Measurements from ENCODE around the gene TMEM145. TPM values are rescaled to one million over a fixed set of nuclear protein-coding genes. Genes with fewer than 3 reads are reported as not detected.
A peak's percentile ranks its signal among the peaks of the same experiment; 100 is the strongest.

Gene TMEM145
- total RNA-seq, 1 donor from 2014 or later: 0.26 TPM

GRCh38 chr19:42269478-42270345 is 43.4 kb upstream of the TMEM145 start:
- H3K4me3 ChIP-seq (ENCODE audit: low read depth, low read length): peak overlapping the region; percentile 52
- H3K27me3 ChIP-seq (ENCODE audit: control insufficient read depth, insufficient read depth, low read length): no peaks in the 10 kb centered on the region
- peaks cover 16% of the 10 kb centered on the region for H3K36me3 ChIP-seq (ENCODE audit: control insufficient read depth, insufficient read depth, low read length)
- FAIRE-seq (no peak), DNase-seq (ENCODE audit: low read depth) (no peak)
- TF ChIP-seq CTCF (IDR thresholded peaks at IDR 0.05; ENCODE audit: insufficient read depth, low read length, severe bottlenecking): no peak

GRCh38 chr19:42270346-42271044 is 42.6 kb upstream of the TMEM145 start:
- TF ChIP-seq CTCF (IDR thresholded peaks at IDR 0.05; ENCODE audit: insufficient read depth, low read length, severe bottlenecking): no peak
- peak; percentile 97 for FAIRE-seq
- H3K4me3 ChIP-seq (ENCODE audit: low read depth, low read length): peak overlapping the region; percentile 52
- H3K27me3 ChIP-seq (ENCODE audit: control insufficient read depth, insufficient read depth, low read length): no peaks in the 10 kb centered on the region
- H3K36me3 ChIP-seq (ENCODE audit: control insufficient read depth, insufficient read depth, low read length): peaks cover 17% of the 10 kb centered on the region
- peak; percentile 92 for DNase-seq (ENCODE audit: low read depth)

GRCh38 chr19:42271045-42271419 is 42.1 kb upstream of the TMEM145 start:
- no peak for DNase-seq (ENCODE audit: low read depth)
- no peak for FAIRE-seq
- H3K4me3 ChIP-seq (ENCODE audit: low read depth, low read length): peak overlapping the region; percentile 52
- H3K36me3 ChIP-seq (ENCODE audit: control insufficient read depth, insufficient read depth, low read length): peaks cover 17% of the 10 kb centered on the region
- TF ChIP-seq CTCF (IDR thresholded peaks at IDR 0.05; ENCODE audit: insufficient read depth, low read length, severe bottlenecking): no peak
- no peaks in the 10 kb centered on the region for H3K27me3 ChIP-seq (ENCODE audit: control insufficient read depth, insufficient read depth, low read length)

GRCh38 chr19:42271861-42272534 is 41.1 kb upstream of the TMEM145 start:
- no peak for TF ChIP-seq CTCF (IDR thresholded peaks at IDR 0.05; ENCODE audit: insufficient read depth, low read length, severe bottlenecking)
- DNase-seq (ENCODE audit: low read depth): no peak
- H3K27me3 ChIP-seq (ENCODE audit: control insufficient read depth, insufficient read depth, low read length): no peaks in the 10 kb centered on the region
- H3K4me3 ChIP-seq (ENCODE audit: low read depth, low read length): no peak overlapping the region
- H3K36me3 ChIP-seq (ENCODE audit: control insufficient read depth, insufficient read depth, low read length): peaks cover 17% of the 10 kb centered on the region
- FAIRE-seq: no peak

- TF ChIP-seq CTCF (IDR thresholded peaks at IDR 0.05; ENCODE audit: insufficient read depth, low read length, severe bottlenecking): no peak
- DNase-seq (ENCODE audit: low read depth) (no peak), FAIRE-seq (no peak)
- Histone ChIP-seq H3K4me3 (ENCODE audit: low read depth, low read length) (no peak overlapping the region), H3K36me3 (ENCODE audit: control insufficient read depth, insufficient read depth, low read length) (peaks cover 17% of the 10 kb centered on the region), H3K27me3 (ENCODE audit: control insufficient read depth, insufficient read depth, low read length) (no peaks in the 10 kb centered on the region)
Observed at GRCh38 chr19:42272535-42272897, 40.6 kb upstream of the TMEM145 start.

All from bronchial epithelial cell (primary cell).